IMR-90 (cell line): ENCODE results near the gene IQCE.

Experiments used
- MXI1 ChIP-seq: IDR thresholded peaks from 2 replicates; pipeline ENCODE4 v1.6.1; 2012; ENCODE audit warnings: low read depth, mild to moderate bottlenecking, low read length, moderate library complexity, borderline replicate concordance
- RAD21 ChIP-seq: IDR thresholded peaks from 2 replicates; pipeline ENCODE4 v1.6.1; 2012; ENCODE audit warnings: low read length, improper control_type of control experiment
- TF ChIP-seq, protein P1 (sequence below): conservative IDR thresholded peaks from 2 replicates; pipeline ENCODE4 v1.5.1; 2012; ENCODE audit warnings: mild to moderate bottlenecking, low read depth, low read length, improper control_type of control experiment
- TF ChIP-seq, protein P2 (sequence below): fragments of 150-350 bp; IDR thresholded peaks from 2 replicates; pipeline ENCODE4 v1.6.1; 2016; ENCODE audit warnings: low read depth, mild to moderate bottlenecking, low read length, moderate library complexity, borderline replicate concordance

DNA sequence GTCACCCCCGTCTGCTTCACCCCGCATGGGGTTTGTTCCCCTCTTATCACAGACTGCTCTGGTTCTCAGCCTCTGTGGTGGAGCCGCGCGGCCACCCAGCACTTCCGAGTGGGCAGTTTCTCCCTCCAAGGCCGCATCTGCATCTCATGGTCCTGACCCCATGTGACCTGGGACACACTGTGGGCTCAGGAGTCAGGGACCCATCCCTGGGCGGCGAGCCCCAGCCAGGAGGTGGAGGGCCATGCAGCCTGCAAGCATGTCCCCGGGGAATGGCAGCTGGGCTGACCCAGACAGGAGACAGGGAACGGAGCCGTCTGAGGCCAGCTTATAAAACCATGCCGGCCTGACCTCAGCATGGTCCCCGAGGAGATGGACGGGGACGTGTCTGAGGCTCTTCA lies 47.8 kb downstream of the IQCE start:
- TF ChIP-seq, protein P1, sequence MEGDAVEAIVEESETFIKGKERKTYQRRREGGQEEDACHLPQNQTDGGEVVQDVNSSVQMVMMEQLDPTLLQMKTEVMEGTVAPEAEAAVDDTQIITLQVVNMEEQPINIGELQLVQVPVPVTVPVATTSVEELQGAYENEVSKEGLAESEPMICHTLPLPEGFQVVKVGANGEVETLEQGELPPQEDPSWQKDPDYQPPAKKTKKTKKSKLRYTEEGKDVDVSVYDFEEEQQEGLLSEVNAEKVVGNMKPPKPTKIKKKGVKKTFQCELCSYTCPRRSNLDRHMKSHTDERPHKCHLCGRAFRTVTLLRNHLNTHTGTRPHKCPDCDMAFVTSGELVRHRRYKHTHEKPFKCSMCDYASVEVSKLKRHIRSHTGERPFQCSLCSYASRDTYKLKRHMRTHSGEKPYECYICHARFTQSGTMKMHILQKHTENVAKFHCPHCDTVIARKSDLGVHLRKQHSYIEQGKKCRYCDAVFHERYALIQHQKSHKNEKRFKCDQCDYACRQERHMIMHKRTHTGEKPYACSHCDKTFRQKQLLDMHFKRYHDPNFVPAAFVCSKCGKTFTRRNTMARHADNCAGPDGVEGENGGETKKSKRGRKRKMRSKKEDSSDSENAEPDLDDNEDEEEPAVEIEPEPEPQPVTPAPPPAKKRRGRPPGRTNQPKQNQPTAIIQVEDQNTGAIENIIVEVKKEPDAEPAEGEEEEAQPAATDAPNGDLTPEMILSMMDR, result no peak
- TF ChIP-seq MXI1, result no peak
- TF ChIP-seq RAD21, result no peak
- TF ChIP-seq, protein P2, sequence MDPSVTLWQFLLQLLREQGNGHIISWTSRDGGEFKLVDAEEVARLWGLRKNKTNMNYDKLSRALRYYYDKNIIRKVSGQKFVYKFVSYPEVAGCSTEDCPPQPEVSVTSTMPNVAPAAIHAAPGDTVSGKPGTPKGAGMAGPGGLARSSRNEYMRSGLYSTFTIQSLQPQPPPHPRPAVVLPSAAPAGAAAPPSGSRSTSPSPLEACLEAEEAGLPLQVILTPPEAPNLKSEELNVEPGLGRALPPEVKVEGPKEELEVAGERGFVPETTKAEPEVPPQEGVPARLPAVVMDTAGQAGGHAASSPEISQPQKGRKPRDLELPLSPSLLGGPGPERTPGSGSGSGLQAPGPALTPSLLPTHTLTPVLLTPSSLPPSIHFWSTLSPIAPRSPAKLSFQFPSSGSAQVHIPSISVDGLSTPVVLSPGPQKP, result no peak
